ENCODE measurements around the gene DVL1. TPM values are rescaled to one million over a fixed set of nuclear protein-coding genes. Genes with fewer than 3 reads are reported as not detected.
A peak's percentile ranks its signal among the peaks of the same experiment; 100 is the strongest.

Gene DVL1
- total and polyA plus RNA-seq, 2 of the 13 experiments (the other 11 are each of a cell fraction or from before 2014, with no cell fraction given) = 30.8 to 60.4 TPM

- TF ChIP-seq NCOR1 (IDR thresholded peaks at IDR 0.05; ENCODE audit: borderline replicate concordance, low read length) = no peak
- no peak for TF ChIP-seq NAIF1 (CRISPR knock-in tag; IDR thresholded peaks at IDR 0.05; ENCODE audit: borderline replicate concordance)
- peak; percentile 84 for TF ChIP-seq ZBTB38 (CRISPR knock-in tag; IDR thresholded peaks at IDR 0.05)
- no peak for TF ChIP-seq SATB2 (CRISPR knock-in tag; IDR thresholded peaks at IDR 0.05)
- TF ChIP-seq ZNF382 (CRISPR knock-in tag; IDR thresholded peaks at IDR 0.05; ENCODE audit: borderline replicate concordance) = no peak
- TF ChIP-seq ISX (CRISPR knock-in tag; conservative IDR thresholded peaks at IDR 0.05) = no peak
- TF ChIP-seq ZNF790 (CRISPR knock-in tag; IDR thresholded peaks at IDR 0.05; ENCODE audit: borderline replicate concordance) = no peak
- no peak for TF ChIP-seq JUND (CRISPR knock-in tag; IDR thresholded peaks at IDR 0.05)
- TF ChIP-seq HNF1B (CRISPR knock-in tag; IDR thresholded peaks at IDR 0.05) = peak; percentile 57; the same call in 1 of the 2 replicates
- no peak for TF ChIP-seq ZNF704 (CRISPR knock-in tag; IDR thresholded peaks at IDR 0.05; ENCODE audit: borderline replicate concordance)
- no peak for TF ChIP-seq ZBTB34 (CRISPR knock-in tag; IDR thresholded peaks at IDR 0.05)
- TF ChIP-seq ZBTB14 (CRISPR knock-in tag; IDR thresholded peaks at IDR 0.05) = no peak
- TF ChIP-seq ZNF670 (CRISPR knock-in tag; IDR thresholded peaks at IDR 0.05; ENCODE audit: borderline replicate concordance) = no peak
- TF ChIP-seq KDM2A (CRISPR knock-in tag; IDR thresholded peaks at IDR 0.05; ENCODE audit: borderline replicate concordance, low read depth) = peak; percentile 64; the same call in 1 of the 2 replicates
- TF ChIP-seq ZNF879 (CRISPR knock-in tag; IDR thresholded peaks at IDR 0.05) = no peak
- no peak for TF ChIP-seq TP53 (CRISPR knock-in tag; conservative IDR thresholded peaks at IDR 0.05)
- 0 out of 2 replicates have a peak, but pooled peaks have one; percentile 44 for TF ChIP-seq PHF21A (CRISPR knock-in tag; IDR thresholded peaks at IDR 0.05)
- no peak for TF ChIP-seq MTERF4 (CRISPR knock-in tag; IDR thresholded peaks at IDR 0.05)
- no peak for TF ChIP-seq TAF1 (CRISPR knock-in tag; IDR thresholded peaks at IDR 0.05)
- no peak for TF ChIP-seq CREB3 (CRISPR knock-in tag; IDR thresholded peaks at IDR 0.05)
- peak; percentile 84 for TF ChIP-seq ADNP (CRISPR knock-in tag; IDR thresholded peaks at IDR 0.05)
These were observed 61.7 kb downstream of the DVL1 start (continued) for GRCh38 chr1:1287288-1288110.

All from HepG2 (cell line).